Heart left ventricle (tissue), 13 donors: Measurements from ENCODE around the gene TAC3.

Source experiments
- CTCF ChIP-seq, 12 donors: fragments of 200-600 bp; sonication (generic) in 4 of 12; IDR thresholded peaks; one replicate each; pipeline versions ENCODE4 v1.5.0 to v1.8.0; 2018 to 2022; ENCODE audit warnings: antibody characterized with exemption in 12 of 12, mild to moderate bottlenecking in 5 of 12
- POLR2A ChIP-seq, 2 donors: fragments of 450-650 bp; IDR thresholded peaks; one replicate each; pipeline ENCODE4 v1.6.1; 2017; ENCODE audit warnings: antibody characterized with exemption in 2 of 2, mild to moderate bottlenecking in 2 of 2, moderate library complexity in 2 of 2
- donor health status: ischemic (EF 13 %, LVEDD 7.1; RV severe dilation, severe dysfunction).
- donor health status: DM: no; HTN: yes; CAD: no.
- donor health status: DM: no; HTN: no; CAD: no.
- donor health status: ischemic (EF 25% LVEDD 6.9; RV normal size, moderate dysfunction).
- donor health status: ischemic (EF 25% LVEDD 5.7; RV mildly dilated, moderate dysfunction).
- donor health status: ischemic (EF 35%, LVEDD 5.7; RV mildly dilated, moderate dysfunction).
- donor health status: nonischemic (EF 11% LVEDD 7.7; RV severe dilation, severe dysfunction).
- donor health status: DM: yes; HTN: yes; CAD: no.
- donor health status: PGD.
- donor health status: ischemic (EF 29% LVEDD 5.4; RV normal size, mild dysfunction).
- donor health status: nonischemic (EF 23%, LVEDD 6.1; RV moderate dilation, normal function).

DNA sequence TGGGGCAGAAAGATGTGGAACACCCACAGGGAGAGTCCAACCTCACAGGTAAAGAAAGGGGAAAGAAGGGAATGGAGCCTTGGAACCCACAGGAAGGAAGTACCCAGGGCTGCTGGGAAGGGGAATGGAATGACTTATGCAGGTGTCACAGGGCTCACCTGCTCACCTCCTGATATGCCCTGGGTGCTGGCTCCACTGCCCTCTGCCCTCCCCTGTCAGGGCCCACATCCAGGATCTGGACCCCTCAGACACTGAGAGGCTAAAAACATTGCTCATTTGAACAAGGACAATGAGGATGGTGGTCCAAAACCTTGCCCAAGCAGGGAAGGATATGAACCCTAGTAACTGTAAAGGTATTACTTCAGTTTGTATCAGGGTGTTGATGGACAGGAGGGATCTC is 29.3 kb downstream of the TAC3 start:
- no peak for TF ChIP-seq CTCF (IDR thresholded peaks at IDR 0.05)
- no peak for TF ChIP-seq POLR2A (IDR thresholded peaks at IDR 0.05)
